Hypothalamus (tissue), 51 donors: Measurements from ENCODE around the gene UBE2J2.
A peak's percentile ranks its signal among the peaks of the same experiment; 100 is the strongest.

Experiments
- DNase-seq, 51 donors: peaks; one replicate each; lab custom pipeline; 2025; lab: John Stamatoyannopoulos, UW

Gene UBE2J2

DNA sequence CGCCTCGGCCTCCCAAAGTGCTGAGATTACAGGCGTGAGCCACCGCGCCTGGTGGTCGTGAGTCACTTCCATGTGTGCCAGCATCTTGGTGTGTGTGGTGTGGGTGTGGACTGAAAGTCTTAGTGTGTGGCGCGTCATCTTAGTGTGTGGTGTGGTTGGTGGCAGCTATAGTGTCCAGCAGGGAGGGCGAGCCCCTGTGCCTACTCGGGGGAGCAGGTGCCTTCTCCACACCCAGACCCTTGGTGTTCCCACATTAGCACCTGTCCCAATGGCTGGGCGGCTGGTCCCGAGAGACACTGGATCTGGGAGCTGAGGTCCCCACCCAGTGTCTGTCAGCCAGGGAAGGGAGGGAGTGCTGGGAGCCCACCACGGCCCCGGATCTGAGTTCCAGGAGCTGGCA lies 9.3 kb upstream of the UBE2J2 start:
- DNase-seq: no peak

DNA sequence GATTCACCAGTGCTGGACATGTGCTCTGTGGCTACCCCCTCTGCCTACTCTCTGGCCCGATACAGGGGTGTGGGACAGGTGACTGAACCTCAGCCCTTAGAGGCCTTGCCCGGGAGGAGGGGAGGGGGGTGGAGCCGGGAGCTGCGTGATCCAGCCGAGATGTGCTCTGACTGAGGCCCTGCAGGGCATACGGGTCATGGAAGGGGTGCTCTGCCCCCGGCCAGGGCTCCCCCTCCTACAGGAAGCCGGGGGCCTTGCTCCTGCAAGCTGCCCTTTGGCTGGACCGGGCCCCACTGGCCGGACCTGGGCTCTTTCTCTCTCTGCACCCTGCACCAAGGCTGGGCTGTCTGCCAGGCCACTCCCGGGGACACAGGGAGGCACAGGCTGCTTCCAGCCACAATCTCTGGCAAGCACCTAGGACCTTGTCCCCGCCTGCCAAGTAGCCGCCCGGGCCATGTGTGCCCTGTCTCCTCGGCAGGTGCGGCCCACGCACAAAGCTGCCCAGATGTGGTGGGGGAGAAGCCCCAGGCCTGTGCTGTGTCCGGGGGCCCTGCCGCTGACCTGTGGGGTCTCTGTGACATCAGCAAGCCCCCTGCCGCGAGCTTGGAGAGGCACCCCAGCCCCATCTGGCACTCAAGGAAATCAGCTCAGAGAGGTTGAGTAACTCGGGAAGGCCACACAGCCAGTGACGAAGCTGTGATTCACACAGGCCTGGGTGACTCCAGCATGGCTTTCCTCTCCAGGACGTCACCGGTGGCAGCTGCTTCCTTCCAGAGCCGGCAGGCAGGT lies 8.1 kb upstream of the UBE2J2 start:
- DNase-seq: no peak

DNA sequence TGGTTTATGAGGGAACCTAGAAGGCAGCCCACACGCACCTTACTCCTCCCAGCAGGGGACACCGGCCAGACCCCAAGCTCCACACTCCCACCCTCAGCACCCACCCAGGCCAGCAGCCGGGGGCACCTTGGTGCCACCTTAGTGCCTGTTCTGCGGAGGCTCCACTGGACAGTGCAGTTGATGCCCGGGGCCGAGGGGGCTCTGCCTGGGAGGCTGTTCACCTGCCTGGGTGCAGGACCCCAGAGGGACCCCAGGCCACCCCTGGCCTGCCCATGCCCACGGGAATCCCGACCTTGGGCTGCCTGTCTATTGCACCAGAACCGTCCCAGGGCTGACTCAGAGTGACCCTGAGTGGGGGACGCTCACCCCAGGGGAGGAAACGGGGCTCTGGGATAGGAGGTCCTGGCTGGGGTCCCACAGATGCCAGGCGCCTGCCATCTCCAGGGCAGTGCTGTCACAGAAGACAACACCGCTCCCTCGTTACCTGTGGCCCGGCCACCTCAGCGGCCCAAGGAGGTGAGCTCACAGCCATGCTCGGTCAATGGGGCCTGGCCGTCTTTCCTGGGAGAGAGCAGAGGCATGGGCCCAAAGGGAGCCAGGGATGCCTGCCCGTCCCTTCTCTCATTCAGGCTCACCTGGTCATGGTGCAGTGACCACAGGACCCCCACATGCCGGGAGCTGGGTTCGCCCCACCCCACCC lies 7.3 kb upstream of the UBE2J2 start:
- no peak for DNase-seq

DNA sequence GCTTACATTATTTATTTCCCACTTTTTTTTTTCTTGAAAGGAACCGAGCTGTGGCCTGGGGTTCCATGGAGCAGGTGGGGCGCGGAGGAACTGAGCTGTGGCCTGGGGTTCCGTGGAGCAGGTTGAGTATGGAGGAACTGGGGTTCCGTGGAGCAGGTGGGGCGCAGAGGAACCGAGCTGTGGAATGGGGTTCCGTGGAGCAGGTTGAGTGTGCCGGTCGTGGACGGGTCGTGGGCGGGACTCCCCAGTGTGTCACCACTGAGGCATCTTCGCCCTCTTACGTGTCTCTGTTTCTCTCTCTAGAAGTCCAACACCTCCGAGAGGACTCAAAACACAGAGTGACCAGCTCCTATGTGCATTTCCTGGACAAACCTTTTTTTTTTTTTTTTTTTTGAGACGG lies 5.4 kb upstream of the UBE2J2 start:
- no peak for DNase-seq

DNA sequence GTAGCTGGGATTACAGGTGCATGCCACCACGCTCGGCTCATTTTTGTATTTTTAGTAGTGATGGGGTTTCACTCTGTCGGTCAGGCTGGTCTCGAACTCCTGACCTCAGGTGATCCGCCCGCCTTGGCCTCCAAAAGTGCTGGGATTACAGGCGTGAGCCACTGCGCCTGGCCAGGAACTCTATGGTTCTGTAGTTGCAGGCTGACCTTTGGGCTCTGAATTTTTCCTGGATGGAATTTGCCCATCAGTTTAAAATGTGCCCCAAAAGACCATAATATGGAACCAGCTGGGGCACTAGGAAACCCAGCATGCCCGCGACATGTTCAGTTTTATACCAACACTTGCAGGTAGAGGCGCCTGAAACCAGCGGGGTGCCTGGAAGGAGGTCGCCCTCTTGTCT lies 5.0 kb upstream of the UBE2J2 start:
- DNase-seq: no peak

DNA sequence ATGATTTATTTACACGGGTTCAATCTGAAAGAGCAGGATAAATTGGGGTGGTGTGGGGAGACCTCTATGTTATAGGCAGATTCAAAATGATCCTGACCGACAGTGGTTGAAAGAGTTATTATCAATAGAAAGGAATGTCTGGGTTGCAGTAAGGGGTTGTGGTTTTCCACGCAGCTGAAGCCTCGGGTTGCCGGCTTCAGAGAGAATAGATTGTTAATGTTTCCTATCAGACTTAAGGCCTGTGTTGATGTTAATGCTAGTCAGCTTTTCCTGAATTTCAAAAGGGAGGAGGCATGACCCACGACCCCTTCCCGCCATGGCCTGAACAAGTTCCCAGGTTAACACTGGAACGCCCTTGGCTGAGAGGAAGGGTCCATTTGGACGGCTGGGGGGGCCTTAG lies 2.2 kb upstream of the UBE2J2 start:
- no peak for DNase-seq

DNA sequence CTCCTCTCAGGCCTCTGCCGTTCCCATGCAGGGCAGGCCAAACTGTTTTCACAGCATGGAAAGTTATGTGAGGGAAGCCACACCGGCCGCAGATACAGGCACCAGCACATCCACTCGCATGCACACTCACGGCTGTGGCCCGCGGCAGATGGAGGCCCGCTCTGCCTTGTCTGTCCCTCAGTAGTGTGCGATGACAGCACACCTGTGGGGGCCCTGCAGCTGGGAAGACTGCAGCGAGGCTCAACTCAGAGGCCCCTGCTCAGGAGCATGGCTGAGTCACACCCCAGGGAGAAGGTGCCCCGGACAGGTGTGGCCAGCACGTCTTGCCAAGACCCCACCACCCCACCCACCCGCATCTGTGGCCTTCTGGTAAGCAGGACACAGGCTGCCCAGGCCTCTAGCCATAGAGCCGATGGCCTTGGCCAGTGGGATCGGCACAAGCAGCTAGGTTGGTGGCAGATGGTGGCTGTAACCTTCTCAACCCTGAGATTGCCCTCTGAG lies 1.3 kb upstream of the UBE2J2 start:
- no peak for DNase-seq

DNA sequence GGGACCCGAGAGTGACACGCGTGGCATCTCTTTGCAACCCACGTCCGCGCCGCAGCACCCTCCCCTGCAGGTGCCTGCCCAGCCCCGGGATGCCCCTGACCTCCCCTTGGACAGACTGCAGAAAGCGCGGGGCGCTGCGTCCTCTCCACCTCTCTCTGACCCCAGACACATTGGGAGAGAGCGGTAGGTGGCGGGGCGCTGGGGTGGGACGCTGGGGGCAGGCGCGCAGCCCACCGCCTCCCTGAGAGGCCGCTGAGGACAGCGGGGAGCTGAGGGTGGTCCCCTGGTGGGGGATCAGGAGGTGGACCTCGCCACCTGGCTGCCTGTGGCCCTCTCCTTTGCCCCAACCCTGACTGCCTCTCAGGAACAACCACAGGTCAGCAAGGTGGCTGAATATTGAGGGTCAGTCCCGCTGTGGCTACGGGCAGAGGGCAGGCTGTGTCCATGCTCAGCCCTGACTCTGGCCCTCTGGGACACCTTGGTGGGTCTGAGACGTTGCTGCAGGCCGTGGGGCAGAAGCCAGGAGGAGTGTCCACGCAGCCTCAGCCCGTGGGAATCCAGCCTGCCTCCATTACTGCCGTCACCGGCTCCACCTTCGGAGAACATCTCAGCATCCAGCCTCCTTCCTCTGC lies 761 bp upstream of the UBE2J2 start:
- DNase-seq: peak in 4 of 51 donors; percentile 7 to 51 (median 28)

DNA sequence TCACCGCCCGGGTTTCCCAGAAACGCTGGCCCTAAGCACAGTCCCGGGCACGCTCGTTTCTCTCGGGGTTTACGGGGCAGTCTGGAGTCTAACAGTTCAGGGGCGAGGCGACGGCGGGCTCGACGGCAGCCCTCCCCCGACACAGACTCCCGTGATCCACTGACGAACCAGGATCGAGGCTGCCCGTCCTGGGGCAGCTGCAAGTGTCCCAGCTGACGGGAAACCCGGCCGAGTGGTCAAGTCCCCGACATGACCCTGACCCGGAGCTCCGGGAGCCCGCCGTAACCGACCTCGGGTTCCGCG lies 494 bp downstream of the UBE2J2 start:
- DNase-seq: peak in 1 of 51 donors; percentile 47

DNA sequence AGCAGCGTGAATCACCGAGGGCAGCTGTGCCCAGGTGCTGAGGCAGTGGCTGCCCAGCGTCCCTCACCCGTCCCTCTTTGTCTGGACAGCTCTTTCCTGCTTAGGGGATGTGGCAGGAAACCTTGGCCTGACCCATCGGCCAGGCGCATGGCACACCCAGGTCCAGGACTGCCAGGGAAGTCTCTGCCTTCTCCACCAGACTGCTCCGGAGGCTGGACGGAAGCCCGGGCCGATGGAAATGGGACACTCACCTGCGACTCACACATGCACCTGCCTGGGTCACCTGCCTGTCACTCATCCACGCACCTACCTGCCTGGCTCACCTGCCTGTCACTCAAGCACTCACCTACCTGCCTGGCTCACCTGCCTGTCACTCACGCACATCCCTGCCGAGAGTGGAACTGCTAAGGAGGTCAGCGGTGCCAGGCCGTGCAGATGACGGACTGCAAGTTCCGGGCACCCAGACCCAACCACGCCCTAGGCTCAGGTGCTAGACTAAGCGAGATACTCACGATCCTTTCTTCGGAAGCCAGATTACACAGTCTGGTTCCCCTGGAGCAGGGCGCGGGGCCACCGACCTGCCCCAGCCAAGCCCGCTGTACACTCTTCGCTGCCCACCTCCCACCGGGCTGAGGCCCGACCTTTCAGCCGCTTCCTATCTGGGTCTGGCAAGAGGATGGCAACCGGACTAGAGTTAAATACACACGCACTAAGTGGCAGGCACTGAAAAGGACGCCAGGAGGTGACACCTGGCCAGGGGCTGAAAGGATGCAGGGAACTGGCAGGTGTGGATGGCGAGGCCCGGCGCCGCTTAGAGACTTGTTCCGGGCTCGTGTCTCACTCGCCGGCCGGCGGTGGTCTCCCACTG lies 1.1 kb downstream of the UBE2J2 start:
- no peak for DNase-seq

DNA sequence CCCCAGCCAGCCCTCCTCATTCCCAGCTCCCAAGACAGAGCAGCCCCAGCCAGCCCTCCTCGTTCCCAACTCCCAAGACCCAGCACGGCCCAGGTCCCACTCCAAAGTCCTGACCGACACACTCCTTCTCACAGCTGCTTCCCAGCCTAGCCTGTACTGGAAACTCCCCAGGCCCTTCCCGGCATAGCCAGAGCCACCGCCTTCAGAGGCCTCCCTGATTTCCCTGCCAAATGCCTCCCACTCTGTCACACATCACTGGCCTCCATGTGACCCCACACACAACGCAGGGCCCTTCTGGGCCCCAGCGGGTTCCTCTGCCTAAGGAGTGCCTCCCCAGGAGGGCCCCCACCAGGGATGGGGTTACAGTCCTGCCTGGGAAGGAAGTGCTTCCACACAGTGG lies 2.8 kb downstream of the UBE2J2 start:
- no peak for DNase-seq

DNA sequence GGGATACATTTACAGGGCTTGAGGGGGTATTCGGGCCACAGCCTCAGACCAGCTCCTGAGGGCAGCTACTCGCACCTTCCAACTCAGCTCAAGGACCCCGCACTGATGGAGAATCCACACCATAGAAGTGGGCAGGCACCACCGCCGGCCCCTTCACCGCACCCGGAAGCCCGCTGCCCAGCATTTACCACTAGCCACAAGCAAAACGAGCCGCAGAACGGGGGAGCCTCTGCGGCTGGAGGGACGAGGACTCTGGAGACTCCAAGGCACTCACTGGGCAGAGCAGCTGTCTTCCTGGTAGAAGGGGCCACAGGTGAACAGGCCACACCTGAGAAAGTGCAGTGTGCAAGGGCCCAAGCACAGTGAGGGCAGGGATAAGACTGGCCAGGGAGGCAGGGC lies 5.4 kb downstream of the UBE2J2 start:
- DNase-seq: no peak

DNA sequence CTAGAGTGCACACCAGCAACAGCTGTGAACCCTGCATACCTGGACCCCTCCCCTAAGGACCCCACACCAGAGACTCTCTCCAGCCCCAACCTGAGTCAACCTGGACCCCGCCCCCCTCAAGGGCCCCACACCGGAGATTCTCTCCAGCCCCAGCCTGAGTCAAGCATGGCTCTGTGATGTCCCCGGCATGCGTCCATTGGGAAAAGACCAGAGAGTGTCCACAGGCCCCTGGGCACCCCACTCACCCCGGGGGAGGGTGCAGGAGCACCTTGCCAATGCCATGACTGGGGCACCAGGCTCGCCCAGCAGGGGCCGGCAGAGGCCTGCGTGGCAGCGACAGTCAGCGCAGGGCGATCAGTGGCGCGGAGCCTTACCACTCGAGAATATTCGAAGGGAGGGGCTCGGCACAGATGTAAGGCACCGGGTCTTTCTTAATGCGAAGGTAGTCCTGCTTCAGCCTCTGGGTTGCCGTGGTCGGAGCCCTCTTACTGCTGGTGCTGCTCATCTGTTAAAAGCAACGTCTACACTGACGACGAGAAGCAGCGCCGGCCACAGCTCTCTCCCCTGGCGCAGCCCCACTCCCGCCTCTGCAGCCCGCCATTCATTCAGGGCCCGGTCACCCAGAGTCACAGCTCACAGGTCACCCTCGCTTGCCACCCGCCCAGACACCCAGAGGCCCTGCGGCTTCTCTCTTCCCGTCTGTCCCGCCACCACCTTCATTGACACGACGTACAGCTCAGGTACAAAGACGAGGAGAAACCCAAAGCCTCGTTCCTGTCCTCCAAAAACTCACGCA lies 6.0 kb downstream of the UBE2J2 start:
- no peak for DNase-seq

DNA sequence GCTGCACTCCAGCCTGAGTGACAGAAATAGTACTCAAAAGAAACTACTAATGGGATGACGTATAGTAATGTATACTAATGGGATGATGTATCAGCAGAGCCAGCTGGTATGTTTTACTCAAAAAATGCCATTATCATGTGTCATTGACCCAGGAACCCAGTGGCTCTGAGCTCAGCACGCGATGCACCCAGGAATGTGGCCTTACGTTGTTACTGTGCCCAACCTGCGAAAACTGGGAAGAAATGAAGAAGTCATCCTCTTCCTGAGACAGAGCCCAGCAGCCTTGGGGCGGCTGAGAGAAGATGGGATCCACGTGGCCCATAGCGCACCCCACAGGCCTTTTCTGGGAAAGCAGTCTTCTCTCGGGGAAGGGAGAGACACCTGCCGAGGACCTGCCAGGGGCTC lies 8.8 kb downstream of the UBE2J2 start:
- DNase-seq: no peak

DNA sequence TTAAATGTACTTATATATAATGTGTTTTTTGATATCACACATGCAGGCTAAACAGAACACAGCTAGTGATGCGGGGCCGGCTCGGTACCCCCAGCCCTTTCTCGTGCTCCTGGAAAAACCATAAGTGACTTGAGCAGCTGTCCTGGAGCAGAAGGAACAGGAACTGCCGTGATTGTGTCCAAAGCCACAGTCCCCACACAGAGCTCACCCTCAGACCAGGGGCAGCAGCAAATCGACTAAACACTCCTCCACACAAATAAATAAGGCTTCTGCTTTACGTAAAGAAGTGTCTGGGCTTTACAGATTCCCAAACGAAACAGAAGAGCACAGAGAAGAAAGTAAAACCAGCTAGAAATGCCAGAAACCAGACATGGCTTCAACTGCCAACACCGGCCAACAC lies 9.6 kb downstream of the UBE2J2 start:
- no peak for DNase-seq

DNA sequence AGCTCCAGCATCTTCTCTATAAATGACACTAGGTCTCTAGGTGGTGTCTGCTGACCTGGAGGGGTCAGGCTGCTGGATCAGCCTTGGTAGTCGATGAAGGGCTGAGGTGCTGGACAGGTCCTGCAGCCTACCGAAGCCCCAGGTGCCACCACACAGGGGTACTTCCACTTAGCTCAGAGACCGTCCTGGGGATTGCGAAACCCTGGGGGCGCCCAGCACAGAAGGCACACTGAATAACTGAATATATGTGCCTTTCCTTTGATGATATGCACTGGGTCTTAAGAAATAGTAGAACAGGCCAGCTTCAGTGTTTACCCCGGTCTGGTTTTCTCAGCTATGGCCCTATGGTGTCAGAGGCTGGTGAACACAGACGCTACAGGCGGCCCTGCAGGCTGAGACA lies 10.9 kb downstream of the UBE2J2 start:
- no peak for DNase-seq

DNA sequence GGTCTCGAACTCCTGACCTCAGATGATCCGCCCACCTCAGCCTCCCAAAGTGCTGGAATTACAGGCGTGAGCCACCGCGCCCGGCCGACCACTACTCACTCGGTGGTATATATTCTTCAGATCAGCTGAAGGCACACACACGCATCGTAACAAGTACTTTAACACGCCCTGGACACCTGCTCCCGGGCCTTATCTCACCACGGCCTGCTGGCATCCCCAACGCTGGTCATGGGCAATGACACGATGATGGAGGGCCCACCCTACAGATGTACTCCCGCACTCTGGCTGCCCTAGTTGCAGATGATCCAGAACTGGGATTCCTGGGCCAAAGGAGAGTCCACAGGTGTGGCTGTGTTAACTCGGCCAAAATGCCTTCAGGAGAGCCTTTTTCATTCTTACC lies 11.6 kb downstream of the UBE2J2 start:
- DNase-seq: no peak

DNA sequence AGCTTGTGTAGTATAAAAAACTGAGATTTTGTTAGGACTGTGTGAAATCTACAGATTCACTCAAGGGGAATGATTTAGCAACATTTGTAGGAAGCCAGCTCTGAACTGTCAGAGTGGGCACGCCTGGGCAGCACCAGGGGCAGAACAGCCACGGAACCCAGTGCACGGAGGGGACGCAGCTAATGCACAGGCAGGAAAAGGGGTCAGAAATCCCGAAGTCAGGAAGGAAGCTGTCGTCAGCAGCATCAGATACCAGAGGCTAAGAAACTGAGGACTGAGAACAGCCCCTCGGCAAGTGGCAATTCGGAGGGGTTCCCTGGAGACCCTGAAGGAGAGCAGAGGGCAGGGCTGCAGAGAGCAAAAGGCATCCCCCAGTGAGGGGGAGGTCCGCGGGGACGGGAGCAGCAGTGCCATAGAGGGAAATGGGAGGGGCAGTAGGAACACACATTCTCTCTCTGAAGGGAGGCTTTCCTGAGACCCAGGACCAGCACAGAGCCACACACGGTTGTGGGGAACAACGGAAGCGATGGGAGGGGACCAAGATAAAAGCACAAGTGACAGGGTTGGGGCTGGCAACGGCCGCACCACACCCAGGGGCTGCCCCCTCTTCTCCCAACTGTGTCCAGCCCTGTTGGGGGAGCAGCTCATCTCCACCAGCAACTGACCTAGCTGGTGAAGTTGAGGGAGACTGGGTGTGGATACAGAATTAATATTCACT lies 12.7 kb downstream of the UBE2J2 start:
- no peak for DNase-seq

DNA sequence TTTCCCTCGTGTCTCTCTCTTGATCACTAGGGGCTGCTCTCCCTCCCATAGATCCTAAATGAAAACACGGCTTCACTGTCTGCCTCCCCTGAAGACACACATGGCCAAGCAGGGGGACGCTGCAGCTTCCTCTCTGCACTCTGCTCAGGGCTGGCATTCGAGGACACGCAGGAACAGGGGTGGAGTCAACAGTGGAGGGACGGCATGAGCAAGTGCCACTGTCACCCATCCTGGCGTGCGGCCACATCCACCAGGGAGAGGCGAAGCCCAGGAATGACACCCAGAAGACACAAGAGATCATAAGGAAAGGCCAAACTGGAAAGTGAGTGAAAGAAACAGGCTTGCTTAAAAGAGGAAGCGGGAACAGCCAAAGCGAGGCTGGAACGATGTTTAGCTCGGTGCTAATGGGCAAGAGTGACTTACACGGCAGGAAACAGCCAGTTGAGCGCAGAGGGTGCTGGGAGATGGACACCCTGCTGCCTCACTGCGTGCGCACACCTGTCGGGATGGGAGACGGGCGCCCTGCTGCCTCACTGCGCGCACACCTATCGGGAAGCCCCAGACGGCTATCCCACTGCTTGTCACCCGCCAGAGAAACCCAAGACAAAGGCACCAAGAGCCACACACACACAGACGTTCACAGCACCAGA lies 13.6 kb downstream of the UBE2J2 start:
- peak in 3 of 51 donors; percentile 9 to 22 (median 18) for DNase-seq
